ENCODE data around the gene NANS.

DNA sequence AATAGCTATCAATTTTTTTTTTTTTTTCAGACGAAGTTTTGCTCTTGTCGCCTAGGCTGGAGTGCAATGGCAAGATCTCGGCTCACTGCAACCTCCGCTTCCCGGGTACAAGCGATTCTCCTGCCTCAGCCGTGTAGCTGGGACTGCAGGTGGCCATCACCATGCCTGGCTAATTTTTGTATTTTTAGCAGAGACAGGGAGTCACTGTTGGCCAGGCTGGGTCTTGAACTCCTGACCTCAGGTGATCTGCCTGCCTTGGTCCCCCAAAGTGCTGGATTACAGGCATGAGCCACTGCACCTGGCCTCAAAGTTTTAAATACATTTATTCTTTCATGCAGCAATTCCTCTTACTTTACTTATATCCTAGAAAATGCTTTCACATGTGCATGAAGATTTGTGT, 44.9 kb downstream of the NANS start:
- TF ChIP-seq, protein P1, sequence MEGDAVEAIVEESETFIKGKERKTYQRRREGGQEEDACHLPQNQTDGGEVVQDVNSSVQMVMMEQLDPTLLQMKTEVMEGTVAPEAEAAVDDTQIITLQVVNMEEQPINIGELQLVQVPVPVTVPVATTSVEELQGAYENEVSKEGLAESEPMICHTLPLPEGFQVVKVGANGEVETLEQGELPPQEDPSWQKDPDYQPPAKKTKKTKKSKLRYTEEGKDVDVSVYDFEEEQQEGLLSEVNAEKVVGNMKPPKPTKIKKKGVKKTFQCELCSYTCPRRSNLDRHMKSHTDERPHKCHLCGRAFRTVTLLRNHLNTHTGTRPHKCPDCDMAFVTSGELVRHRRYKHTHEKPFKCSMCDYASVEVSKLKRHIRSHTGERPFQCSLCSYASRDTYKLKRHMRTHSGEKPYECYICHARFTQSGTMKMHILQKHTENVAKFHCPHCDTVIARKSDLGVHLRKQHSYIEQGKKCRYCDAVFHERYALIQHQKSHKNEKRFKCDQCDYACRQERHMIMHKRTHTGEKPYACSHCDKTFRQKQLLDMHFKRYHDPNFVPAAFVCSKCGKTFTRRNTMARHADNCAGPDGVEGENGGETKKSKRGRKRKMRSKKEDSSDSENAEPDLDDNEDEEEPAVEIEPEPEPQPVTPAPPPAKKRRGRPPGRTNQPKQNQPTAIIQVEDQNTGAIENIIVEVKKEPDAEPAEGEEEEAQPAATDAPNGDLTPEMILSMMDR (conservative IDR thresholded peaks at IDR 0.05): no peak
- no peak for TF ChIP-seq EZH2 (IDR thresholded peaks at IDR 0.05; ENCODE audit: low read depth)
